ENCODE results near the gene GPSM1.

- TF ChIP-seq CTCF (IDR thresholded peaks at IDR 0.05; ENCODE audit: insufficient read depth, low read depth, low read length) (no peak), EZH2 (IDR thresholded peaks at IDR 0.05; ENCODE audit: insufficient read depth, low read length) (no peak)
Measured at GRCh38 chr9:136303066-136303824, 24.1 kb upstream of the GPSM1 start.
